Hematopoietic multipotent progenitor cell treated with erythropoietin and hydrocortisone succinate and interleukin-3 and kit ligand, for 4 days (in vitro differentiated cells): ENCODE data around the gene SND1.

Experiments
- DNase-seq: peaks from one replicate; pipeline ENCODE4 v3.0.0-alpha.2; 2015

Gene SND1

DNA sequence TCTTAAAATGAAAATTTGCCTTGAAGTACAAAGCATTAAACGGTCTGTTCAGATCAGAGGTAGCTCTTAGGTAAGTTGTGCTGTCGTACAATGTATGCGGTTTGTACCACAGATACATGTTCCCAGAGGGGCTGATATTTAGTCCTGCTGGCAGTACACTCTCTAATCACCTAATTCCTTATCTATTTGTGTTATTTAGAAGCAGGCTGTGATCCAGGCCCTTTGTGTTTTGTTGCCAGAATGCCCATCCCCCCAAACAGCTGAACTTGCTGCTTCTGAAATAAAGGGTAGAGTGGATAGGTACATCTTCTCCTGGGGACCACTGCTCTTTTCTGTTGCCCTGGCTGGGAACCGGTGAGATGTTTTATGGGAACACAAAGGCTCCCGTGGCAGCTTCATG is 84.5 kb downstream of the SND1 start:
- DNase-seq = no peak

DNA sequence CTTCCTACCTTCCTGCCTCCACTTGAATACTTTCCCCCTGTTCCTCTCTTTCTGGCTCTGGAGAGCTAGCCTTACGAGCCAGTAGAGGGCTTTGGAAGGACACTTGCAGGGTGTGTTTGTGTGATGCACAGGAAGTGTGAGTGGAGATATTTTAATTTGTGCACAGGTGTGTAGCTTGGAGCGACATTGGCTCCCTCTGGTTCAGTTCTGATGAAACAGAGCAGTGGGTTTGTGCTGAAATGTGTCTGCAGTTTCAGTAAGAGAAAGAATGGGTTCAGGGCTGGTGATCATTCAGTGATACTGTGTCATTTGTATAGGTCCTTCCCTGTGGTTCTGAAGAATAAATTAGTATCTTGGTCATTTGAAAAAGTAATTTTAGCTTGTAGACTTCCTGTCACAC is 86.9 kb downstream of the SND1 start:
- DNase-seq = no peak

DNA sequence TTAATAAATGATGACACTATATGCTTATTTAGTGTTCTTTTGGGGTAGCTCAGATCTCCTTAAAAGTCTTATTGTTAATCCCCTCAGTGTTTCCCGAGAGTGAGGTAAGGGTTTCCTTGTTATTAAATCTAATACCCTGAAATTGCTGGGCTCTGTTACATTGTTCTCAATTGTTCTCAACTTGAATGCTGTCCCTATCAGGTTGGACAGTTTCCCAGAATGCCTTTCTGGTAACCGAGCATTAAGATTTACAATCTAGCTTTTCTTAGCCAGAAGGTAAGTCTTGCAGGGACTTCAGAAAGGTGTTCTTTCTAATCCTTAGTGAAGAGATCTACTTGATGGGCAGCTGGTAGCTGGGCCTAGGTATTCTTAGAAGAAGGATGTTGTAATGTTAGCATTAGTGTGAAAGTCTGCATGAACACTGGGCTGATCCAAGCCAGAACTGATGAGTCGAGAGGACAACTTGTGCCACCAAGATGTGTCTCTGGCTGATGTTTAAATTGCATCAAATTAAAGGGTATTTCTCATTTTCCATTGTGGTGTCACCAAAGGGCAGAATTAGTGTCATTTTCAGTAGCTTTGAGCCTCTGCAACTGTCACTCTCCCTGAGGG is 89.9 kb downstream of the SND1 start:
- no peak for DNase-seq

DNA sequence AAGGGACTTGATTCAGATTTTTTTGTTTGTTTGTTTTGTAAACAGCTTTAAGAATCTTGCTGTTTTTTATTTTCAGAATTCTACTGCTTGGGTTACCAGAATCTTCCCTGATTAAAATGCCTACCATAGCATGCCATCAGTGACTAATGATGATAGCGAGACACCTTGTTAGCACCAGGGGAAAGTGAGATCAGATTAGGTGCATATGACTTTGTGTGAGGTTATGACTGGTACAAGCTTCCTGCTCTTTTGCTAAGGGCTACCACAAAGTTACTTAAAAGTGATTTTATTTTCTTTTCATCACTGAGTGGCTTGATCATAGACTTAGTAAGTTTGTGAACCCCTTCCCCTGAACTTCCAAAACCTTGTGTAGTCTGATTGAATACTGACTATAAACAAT is 93.5 kb downstream of the SND1 start:
- DNase-seq = no peak

DNA sequence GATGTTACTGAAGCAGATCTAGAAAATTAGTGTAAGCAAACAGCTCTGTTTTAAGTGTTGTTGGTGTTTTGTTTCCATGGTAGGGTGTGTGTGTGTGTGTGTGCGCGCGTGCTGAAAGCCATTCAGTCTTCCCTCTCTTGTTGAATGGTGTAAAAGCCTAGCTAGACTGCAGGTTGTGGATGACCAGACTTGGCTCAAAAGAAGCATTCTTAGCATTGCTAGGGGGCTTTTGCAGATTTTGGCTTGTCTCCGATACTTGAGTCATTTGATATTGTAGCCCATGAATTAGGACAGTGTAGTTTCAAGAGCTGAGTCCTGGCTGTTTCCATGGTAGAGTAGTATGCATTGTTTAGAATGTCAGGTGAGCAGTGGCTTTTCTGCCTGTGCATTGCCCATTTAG is 99.1 kb downstream of the SND1 start:
- no peak for DNase-seq

DNA sequence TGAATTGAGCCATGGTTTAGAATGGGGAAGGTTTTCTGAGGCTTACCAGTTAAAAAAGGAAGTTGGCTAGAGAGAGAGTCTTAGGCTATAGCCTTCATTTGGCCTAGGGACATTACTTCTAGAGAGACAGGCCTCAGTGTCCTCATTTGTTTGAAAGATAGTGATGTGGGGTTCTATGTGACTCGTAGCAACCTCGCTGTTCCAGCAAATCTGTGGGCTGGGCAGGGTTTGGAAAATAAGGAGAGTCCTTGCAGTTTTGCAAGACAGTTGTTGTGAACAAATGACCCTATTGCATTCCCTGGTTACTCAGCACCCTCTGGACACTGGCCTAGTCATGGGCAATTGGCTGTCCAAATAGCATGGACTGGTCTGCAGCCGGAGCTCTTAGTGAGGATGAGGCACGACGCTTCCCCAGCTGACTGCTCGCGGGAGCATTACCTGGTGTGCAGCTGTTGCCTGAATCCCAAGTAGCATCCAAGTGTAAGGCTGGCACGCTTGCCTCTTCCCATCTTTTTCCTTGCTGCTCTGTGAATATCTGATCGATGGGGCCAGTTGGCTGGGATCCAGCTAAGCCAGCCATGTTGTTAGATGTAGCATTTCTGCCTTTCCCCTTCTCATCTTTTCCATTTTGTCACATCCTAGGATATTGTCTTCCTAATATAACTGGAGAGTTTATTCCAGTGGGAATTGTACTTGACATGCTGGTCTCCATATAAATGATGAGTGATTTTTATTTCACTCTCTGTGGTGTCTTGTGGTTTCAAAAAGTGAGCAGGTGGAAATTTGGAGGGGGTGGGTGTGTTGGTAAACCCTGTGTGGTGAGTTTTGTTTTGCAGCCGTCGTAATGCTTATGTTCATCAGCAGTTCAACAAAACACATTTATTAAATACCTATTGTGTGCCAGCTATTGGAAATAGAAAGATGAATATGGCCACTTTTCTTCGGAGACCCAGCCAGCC is 99.8 kb downstream of the SND1 start:
- peak; percentile 55 for DNase-seq

DNA sequence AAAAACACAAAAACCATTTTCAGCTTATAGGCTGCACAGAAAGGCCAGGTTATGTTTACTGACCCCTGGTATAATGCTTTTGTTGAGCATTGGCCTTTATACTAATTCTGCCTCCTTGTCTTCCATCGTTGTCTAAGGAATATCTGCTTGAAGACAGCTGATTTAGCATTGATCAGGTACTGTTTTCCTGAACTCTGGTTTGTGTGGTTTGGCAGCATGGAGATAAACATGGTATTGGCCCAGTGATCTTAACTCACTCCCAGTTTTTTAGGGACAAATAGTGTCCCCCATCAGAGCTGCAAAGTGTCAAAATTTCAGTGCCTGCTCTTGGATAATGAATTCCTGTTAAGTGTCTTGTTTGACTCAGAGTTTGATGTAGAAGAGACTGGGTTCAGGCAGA is 100.8 kb downstream of the SND1 start:
- no peak for DNase-seq

DNA sequence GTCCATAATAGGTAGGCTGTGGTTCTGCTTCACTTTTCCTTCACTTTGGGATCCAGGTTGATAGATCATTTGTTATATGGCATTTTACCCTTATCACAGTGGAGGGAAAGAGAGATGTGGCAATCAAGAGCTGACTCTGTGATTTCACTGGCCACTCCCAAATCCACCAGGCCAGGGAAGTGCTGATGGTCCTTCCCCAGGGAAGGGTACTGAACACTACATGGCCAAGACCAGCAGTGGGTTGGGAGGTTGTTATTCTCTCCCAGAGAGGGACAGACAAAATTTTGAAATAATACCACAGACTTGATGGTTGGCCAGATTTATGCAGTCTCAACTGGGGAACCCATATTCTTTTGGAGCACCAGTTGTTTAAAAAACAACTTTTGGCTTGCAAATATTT is 102.5 kb downstream of the SND1 start:
- DNase-seq = no peak

DNA sequence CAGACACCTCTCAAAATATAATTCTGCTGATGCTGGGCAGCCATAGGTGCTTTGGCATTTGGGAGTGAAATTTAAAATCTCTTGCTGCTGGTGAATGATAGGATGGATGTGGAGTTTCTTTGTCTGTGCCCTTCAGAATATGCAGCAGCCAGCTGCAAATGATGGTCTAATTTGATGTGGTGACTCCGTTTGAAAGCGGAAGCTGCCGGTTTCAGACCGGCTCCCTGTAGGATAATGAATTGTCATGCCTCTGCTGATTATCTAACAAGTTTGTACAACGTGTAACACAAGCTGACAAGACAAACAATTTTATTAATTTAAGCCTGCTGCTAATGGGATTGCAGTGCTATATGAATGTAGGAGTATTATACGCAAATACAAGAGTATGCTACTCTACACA is 103.5 kb downstream of the SND1 start:
- DNase-seq = no peak

DNA sequence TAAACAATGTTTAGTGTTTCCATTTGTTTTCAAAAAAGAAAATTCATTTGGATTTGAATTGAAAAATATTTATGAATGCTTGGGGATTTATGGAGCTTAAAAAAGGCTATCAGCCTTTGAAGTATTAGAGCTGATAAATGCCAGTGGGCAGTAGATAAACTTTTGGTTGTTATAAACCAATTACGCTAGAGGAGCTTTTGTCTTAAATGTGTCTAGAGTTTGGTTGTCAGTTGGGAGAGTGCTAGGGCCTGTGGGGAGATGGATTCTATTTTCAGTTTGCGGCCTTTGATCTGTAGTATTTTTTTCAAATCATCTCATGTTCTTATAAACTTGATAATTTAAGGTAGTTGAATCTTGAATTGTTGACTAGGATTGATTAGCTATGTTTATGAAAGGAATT is 104.0 kb downstream of the SND1 start:
- DNase-seq = no peak

DNA sequence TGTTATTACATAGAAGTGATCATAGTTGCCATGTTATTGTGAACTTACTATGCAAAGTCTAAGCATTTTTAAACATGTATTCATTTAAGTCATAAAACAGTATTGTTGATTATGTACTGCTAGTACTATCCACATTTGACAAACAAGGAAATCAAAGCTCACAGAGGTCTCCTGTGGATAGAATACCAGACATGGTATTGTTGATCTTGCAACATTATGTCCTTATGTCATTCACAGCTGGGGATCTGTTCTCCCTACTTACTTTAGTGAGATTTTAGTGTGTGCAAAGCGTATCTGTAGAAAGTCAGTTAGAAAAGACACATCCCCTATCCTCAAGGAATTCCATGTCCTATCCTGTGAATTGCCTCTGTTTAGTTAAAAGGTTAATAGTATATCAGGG is 106.1 kb downstream of the SND1 start:
- DNase-seq = no peak

DNA sequence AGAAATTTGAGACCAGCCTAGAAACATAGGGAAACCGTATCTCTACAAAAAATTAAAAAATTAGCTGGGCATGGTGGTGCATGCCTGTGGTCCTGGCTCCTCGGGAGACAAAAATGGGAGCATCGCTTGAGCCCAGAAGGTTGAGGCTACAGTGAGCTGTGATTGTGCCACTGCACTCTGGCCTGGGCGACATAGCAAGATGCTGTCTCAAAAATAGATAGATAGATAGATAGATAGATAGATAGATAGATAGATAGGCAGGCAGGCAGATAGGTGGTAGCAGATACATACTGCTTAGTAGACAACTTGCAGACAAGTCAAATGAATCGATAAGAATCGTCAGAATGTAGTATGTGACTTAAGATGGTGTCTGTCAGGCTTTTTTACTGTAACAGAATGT is 106.9 kb downstream of the SND1 start:
- DNase-seq = no peak

DNA sequence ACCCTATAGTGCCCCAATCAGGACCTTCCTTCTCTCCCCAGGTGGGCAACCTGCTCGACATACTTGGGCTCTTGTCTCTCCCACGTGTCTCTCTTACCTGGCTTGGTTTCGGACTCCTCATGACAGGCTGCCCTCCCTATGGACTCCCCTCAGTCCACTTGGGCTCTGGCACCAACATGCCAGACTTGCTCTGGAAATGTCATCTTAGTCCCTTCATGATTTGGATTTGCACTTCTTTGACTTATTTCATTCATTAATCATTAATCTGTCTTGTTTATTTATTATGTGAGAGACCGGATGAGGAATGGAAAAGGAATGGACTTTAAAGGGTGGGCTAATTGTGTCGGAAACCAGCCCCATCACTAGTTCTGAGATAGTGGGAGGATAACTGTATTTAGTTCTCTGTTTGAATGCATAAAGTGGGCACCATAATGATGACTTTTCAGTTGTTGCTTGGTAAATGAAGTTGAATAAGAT is 108.0 kb downstream of the SND1 start:
- DNase-seq = no peak

DNA sequence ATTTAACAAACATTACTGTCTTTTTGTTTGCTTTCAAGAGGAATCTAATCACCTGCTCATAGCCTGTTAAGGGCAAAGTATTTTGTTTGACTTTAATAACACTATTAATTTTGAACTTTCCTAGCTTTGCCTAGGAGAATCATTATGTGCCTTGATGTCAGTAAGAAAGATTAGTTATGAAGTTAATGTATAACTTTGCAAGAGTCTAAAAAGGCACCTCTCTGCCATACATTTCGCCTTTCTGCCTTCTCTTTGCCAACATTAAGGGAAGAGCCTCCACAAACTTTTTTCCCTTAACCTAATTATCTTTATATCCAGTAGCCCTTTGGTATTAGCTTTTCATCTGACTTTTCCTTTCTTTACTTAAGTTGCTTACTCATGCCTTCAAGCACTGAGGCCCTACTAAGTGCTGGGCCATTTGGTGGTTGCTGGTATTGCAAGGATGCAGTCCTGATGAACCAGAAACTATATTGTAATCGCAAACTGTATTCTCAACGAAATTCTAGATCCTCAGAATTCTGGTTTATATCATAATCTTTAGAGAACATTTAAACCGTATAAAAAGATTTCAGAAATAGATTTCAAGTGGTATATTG is 108.5 kb downstream of the SND1 start:
- no peak for DNase-seq

DNA sequence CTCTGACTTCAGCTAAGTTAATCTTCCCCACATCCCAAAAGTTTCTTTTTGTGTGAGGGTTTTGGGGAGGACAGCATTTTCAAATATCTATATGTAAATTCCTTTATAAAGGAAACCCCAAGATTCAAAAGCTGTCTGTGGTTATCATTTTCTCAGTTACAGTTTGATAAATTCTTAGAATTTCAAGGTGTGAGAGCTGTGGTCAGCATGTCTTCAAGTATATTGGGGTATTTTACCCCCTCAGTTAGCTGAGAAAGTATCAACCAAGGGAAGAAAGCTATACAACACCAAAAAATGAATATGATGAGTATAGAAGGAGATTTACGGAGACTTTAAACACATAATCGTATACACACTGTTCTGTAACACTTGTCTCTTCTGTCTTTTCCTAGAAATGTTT is 109.2 kb downstream of the SND1 start:
- no peak for DNase-seq

DNA sequence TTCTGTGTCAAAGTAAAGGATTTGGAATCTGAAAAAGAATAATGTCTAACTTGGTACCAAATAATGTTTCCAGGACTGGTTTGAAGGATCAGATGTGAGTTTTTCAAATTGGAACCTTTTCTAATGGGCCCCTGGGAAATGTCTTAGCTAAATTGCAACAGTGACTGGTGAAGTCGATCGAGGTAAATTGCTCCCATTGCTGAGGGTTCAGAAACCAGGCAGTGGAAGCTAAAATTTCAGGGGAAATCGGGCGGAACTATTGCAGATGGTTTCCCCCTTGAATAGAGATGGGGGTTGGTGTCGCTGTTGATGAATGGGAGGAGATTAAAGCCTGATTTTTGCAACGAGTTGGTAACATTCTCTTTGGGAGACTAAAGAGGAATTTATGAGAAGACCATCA is 112.7 kb downstream of the SND1 start:
- no peak for DNase-seq

DNA sequence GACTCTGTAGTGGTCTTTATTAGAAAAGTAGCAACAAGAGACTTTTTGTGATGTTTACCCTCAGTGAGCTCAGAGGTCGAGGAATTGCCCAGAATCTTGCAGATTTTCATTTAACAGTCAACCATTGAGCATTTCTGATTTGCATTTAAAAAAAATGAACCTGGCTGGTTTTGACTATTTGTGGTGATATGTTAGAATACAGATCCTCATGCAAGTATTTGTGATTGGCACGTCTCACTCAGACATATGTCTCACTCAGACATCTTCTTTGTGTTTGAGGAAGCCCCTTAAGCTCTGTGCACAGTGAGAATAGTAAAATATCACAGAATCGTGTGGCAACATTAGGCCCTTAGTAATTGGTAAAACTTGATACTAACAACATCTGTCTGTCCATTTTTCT is 113.2 kb downstream of the SND1 start:
- no peak for DNase-seq

DNA sequence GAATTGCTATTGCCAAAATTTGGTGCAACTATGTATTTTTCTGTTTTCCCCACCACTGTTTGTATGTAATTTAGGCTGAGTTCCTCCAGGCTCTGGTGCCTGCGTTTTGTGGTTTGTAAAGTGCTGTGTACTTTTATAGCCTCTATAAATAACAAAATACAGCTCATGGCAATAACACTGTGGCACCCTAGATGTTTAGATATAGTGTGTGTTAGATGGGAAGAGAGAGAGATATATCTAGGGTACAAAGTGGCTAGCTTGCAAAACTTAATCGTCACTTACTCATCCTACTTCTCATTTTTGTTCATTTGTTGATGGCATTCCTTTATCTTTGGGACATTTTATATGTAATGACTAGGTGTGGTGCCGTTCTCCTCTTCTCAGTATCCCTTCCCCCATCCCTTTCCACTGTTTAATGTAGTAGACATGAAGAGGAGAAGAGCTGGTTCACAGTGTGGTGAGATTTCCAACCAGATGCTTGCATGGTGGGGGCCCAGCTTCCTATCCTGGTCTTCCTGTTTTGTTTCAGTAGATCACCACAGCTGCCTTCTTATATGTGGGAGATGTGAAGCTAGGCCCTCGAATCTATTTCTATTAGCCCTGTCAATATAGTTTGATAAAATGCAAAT is 115.0 kb downstream of the SND1 start:
- peak; percentile 33 for DNase-seq

DNA sequence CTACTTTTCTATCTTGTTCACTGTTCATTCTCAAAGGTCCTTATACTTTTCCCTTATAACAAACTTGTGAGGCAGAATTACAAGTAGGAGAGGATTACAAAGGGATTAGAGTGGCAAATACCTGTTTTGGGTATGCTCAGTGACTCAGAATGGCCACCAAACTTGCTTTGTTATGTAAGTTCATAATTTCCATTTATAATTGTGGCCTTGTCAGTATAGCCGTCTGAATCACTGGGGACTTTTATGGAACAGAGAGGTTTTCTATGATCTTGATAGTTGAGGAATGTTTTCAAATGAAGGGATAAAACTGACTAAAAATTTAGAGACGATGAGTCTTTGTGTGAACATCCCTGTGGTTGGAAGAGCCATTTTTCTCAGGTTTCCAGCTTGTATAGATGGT is 116.2 kb downstream of the SND1 start:
- DNase-seq = no peak

DNA sequence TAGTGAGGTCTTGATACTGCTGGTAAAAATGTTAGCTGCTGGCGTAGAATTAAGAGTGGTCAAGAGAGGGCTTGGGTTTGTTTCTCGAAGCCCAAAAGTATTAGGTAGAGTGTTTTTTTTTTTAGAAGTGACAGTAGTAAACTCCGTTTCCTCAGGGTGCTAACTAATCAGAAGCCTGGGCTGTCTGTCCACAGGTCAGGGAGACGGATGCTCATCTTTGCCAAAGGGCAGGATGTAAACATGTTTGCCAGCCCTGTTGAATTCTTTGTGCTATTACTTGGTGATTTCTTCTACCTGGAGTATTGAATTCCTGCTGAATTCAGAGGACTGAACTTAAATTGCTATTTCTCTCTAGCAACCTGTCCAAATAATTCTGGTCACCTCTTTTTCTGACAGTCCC is 117.1 kb downstream of the SND1 start:
- no peak for DNase-seq

DNA sequence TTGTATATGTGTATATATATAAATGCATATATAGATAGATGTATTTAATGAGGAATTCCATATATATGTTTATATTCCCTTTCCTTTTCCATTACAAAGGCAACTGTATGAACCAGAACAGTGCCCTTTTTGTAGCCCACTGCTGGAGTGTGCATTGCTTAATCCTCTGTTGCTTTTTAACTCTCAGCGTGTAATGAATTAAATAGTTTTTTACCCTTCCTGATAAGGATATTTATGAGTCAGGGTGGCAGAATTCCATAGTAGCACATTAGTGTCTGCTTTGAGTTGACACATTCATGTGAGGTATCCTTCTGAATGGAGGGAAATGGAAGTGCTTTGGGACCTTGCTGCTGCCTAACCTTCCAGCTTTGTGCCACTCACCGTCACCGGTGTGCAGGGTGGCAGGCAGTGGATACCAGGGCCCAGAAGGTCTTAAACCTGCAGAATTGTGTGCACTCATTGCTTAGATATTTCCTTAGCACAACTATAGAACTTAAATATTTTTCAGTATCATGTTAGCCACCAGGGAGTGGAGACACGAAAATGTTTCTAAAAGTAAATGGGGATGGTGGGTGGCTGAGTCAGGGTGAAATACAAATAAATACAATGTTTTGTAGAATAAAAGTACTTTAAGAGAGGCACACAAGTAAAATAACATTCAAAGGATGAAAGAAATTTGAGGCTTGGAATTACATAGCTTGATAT is 117.9 kb downstream of the SND1 start:
- DNase-seq = no peak

DNA sequence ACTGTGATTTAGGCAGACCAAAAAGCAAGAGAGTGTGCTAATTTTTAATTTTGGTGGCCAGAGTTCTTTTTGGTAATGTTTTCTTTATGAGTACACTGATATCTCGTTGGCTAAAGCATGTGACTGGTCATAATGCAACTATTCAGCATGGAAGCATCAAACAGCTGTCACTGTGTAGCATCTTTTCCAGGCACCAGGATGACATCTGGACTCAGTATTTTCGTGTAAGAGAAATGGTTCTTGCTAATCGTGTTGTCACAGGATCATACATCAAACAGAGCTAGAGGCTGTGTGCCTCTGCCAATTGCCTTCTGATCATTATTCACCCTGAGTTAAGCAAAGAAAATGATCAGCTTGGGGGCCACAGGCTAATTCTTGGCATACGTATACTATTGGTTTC is 118.9 kb downstream of the SND1 start:
- no peak for DNase-seq

DNA sequence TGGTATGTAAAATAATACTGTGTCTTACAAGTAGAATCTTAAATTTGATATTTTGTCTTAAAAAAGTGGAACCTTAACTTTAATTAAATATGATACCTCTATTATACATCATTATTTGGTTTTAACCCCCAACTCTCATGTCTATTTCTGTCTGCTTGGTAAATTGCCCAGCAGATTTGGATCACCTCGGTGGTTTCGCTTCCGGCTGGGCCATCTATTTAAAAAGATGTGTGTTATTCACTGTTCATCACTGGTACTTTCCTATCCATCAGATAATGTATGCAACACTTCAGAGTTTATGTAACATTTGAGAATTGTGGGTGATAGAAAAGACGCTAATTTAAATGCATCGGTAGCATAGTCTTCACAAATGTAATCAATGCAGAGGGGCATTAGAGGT is 119.7 kb downstream of the SND1 start:
- DNase-seq = no peak
